ENCODE measurements around the gene RNF182. TPM values are rescaled to one million over a fixed set of nuclear protein-coding genes. Genes with fewer than 3 reads are reported as not detected.
"Not testable (repeated sequence)": the region's sequence is repeated elsewhere in the genome, so short reads cannot be mapped to it uniquely, and the experiment has no call there.

The RNF182 gene
- polyA plus RNA-seq, 3 donors, result 0.11 to 0.20 (median 0.16) TPM

DNA sequence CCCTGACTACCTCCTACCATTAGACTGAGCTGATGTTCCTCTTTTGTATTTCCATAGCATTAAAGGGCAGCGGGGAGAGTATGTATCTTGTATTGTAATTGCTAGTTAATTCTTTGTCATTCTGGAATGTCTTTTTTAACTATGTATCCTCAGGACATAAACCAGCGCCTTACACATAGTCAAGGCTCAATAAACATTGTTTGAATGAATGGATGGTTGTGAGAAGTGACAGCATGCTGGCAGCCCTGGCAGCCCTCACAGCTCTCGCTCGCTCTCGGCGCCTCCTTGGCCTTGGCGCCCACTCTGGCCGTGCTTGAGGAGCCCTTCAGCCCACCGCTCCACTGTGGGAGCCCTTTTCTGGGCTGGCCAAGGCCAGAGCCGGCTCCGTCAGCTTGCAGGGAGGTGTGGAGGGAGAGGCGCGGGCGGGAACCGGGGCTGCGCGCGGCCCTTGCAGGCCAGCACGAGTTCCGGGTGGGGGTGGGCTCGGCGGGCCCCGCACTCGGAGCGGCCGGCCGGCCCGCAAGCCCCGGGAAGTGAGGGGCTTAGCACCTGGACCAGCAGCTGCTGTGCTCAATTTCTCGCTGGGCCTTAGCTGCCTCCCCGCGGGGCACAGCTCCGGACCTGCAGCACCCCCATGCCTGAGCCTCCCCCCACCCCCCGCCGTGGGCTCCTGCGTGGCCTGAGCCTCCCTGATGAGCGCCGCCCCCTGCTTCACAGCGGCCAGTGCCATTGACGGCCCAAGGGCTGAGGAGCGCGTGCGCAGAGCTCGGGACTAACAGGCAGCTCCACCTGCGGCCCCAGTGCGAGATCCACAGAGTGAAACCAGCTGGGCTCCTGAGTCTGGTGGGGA is 93.1 kb downstream of the RNF182 start:
- H3K27ac ChIP-seq (ENCODE audit: low read depth, low read length), result no peak overlapping the region
- WGBS, 3 donors, result 81 to 93% (median 91%) methylated on average over 42 to 46 of the region's 46 CpGs

DNA sequence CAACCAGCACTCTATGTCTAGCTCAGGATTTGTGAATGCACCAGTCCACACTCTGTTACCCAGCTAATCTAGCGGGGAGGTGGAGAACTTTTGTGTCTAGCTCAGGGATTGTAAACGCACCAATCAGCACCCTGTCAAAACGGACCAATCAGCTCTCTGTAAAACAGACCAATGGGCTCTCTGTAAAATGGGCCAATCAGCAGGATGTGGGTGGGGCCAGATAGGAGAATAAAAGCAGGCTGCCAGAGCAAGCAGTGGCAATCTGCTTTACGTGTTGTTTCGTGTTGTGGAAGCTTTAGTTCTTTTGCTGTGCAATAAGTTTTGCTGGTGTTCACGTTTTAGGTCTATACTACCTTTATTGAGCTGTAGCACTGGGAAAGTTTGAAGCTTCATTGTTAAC is 93.8 kb downstream of the RNF182 start:
- not testable (repeated sequence) for H3K27ac ChIP-seq (ENCODE audit: low read depth, low read length)
- 74 to 95% (median 95%) methylated on average over 6 of the region's 6 CpGs for WGBS, 3 donors

DNA sequence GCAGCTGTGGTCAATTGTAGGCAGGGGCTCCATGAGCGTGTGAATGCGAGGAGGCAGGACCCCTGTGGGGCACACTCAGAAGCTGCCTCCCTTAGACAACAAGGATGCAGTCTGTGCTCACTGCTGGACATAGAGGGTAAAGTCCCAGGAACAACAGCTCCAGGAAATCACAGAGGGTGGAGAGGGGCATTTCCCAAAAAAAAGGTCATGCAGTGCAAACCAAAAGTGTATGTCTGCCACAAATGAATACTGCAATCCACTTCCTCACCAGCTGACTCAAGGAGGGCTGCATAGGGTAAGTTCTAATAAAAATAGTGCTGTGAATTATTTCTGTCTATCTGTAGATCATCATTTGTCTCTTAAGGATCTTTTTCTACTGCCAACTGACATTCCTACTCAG is 95.8 kb downstream of the RNF182 start:
- 89 to 98% (median 96%) methylated on average over 2 of the region's 2 CpGs for WGBS, 3 donors
- H3K27ac ChIP-seq (ENCODE audit: low read depth, low read length), result no peak overlapping the region

DNA sequence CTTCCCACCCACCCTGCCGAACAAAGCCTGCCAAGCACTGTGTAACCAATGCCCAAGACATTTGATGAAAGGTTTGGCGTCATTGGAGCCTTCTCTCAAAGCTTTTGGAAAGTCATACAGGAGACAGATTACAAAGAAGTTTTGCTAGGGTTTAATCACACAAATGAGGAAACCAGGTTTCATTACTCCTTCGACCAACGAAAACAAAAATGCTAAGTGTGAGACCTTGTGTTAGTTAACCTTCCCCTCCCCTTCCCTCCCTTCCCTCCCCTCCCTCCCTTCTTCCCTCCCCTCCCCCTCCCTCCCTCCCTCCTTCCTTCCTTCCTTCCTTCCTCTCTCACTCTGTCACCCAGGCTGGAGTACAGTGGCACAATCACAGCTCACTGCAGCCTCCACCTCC is 96.7 kb downstream of the RNF182 start:
- no peak overlapping the region for H3K27ac ChIP-seq (ENCODE audit: low read depth, low read length)
- WGBS, 3 donors, result 38 to 71% (median 65%) methylated on average over 4 of the region's 4 CpGs

DNA sequence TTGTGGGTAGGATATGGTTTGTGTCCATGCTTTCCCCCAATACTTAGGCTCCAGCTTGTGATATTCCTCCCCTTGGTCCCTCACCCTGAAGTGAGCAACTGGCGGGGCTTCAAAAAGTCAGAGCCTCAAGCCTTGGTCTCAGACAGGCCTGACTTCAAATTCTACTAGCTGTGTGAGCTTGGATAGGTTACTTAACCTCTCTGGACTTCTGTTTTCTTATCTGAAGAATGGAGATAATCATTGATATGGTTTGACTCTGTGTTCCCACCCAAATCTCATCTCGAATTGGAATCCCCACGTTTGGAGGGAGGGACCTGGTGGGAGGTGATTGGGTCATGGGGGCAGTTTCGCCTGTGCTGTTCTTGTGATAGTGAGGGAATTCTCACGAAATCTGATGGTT is 97.9 kb downstream of the RNF182 start:
- no peak overlapping the region for H3K27ac ChIP-seq (ENCODE audit: low read depth, low read length)
- WGBS, 3 donors, result 82 to 88% (median 88%) methylated on average over 5 of the region's 5 CpGs

DNA sequence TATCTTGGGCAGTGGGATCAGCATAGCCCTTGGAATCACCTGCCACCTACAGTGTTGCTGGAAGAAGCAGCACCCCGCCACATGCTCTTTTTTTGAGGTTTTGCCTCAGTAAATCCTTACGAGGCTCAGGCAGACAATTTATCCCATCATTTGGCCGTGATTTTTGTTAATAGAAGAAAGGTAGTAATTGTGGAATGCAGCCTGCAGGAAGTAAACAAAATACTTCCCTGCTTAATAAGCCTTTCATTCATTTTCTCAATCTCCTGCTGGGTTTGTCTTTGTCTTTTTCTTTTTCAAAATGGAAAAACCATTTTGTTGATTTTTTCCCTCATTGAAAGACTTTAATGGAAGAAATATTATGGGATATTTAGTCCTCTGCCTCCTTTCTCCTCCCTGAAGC is 99.1 kb downstream of the RNF182 start:
- 52 to 82% (median 72%) methylated on average over 3 of the region's 3 CpGs for WGBS, 3 donors
- H3K27ac ChIP-seq (ENCODE audit: low read depth, low read length), result no peak overlapping the region

DNA sequence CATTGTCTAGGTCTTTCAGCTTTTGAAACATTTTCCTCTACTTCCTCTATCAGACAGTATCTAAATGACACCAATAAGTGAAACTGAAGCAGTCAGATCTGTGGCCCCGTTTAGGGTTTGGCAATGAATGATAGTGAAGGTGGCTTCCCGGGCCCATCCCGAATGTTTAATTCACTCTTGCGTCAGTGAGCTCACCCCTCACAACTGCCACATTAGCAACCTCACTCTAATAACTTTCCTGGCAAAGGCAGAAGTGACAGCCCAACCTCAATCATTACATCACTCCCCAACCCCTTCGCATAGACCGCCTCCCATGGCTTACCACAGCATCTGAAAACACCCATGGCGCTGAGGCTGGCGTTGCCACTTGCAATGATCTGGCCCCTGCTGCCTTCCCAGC is 100.4 kb downstream of the RNF182 start:
- no peak overlapping the region for H3K27ac ChIP-seq (ENCODE audit: low read depth, low read length)
- WGBS, 3 donors, result 47 to 85% (median 50%) methylated on average over 8 of the region's 8 CpGs

DNA sequence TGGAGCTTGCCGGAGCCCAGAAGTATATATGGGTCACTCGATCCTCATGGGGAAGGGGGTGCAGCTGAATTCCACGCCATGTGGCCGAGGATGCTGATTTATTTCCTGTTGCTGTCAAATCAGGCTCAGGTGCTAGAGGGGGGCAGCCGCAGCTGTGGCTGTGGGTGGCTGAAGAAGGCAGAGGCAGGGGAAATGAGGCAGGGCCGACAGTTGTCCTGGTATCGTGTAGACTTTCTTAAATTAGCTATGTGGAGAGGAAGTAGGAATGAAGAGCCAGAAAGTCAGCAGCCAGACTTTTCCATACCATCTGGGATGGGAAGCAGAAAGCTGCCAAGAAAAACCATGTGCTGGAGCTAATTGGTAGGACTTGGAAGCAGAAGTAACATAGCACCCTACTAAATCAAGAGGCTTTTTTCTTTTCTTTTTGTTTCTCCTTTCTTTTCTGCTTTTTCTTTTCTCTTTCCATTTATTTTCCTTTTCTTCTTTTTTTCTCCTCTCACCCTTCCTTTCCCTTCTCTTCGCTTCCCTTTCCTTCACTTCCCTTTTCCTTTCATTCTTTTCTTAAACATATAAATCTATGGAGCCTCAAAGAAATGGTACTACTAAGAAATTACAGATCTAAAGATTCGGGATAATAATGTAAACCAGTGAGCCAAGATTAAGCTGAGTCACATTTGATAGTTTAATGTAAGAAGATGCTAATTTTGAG is 102.2 kb downstream of the RNF182 start:
- WGBS, 3 donors, result 47 to 71% (median 54%) methylated on average over 9 of the region's 9 CpGs
- no peak overlapping the region for H3K27ac ChIP-seq (ENCODE audit: low read depth, low read length)

DNA sequence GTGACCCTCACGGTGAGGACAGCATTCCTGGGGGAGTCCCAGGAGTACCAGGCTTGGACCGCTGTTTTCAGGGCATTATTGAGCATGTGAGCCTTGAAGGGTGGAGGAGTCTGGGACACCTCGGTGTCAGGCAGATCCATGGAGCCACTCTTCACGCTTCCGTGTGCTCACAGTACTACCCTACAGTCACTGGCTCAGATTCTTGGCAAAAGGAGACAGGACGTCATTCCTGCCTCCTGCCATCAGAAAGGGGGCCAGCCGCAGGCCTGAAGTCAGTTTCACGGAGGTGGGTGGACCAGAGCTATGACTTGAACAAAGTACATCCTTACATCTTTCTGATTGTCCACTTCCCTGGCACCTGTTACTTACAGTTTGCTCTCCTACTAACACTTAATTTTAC is 103.9 kb downstream of the RNF182 start:
- 73 to 79% (median 74%) methylated on average over 8 of the region's 8 CpGs for WGBS, 3 donors

DNA sequence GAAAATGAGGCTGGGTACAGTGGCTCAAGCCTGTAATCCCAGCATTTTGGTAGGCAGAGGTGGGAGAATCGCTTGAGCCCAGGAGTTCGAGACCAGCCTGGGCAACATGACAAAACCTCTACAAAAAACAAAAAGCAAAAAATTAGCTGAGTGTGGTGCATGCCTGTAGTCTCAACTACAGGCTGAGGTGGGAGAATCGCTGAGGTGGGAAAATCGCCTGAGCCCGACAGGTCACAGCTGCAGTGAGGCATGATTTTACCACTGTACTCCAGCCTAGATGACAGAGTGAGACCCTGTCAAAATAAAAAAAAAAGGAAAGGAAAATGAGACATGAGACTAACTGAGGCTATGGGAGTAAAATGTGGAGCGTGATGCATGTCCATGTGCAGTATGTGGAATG is 104.9 kb downstream of the RNF182 start:
- 89 to 97% (median 91%) methylated on average over 6 of the region's 6 CpGs for WGBS, 3 donors
- no peak overlapping the region for H3K27ac ChIP-seq (ENCODE audit: low read depth, low read length)

More for the DNA sequence above, 103.9 kb downstream of the RNF182 start:
- no peak overlapping the region for H3K27ac ChIP-seq (ENCODE audit: low read depth, low read length)

Other genes with a start within 250 kb of the RNF182 start
- 10 to 100 TPM; 10.6 to 24.9 (median 20.7) TPM for gene RANBP9, start 213.1 kb upstream of the RNF182 start, polyA plus RNA-seq
- 1 to 10 TPM; 6.2 to 9.7 (median 7.2) TPM for gene MCUR1, start 110.4 kb upstream of the RNF182 start, polyA plus RNA-seq
- 10 to 100 TPM in 1 of 3 donors, 1 to 10 TPM in 2; 1.4 to 21.9 (median 3.6) TPM for gene CD83, start 192.8 kb downstream of the RNF182 start, polyA plus RNA-seq

All from adipose tissue (tissue), 3 donors.